Glutamatergic neuron (in vitro differentiated cells): ENCODE measurements around the gene CAMKK2. TPM values are rescaled to one million over a fixed set of nuclear protein-coding genes. Genes with fewer than 3 reads are reported as not detected.

Source experiments
- DNase-seq: peaks from one replicate; pipeline ENCODE4 v3.0.0; 2022
- H3K27ac Mint-ChIP-seq: one replicate; pipeline ENCODE4 v1.8.0; 2020; ENCODE audit warnings: mild to moderate bottlenecking, mixed read lengths, inconsistent platforms; ENCODE audit not compliant: unreplicated experiment
- H3K27me3 Mint-ChIP-seq: one replicate; pipeline ENCODE4 v1.8.0; 2020; ENCODE audit warnings: mild to moderate bottlenecking, moderate library complexity, mixed read lengths, inconsistent platforms; ENCODE audit not compliant: unreplicated experiment
- H3K36me3 Mint-ChIP-seq: one replicate; pipeline ENCODE4 v1.8.0; 2020; ENCODE audit warnings: mild to moderate bottlenecking, mixed read lengths, inconsistent platforms; ENCODE audit not compliant: unreplicated experiment
- H3K4me1 Mint-ChIP-seq: one replicate; pipeline ENCODE4 v1.8.0; 2020; ENCODE audit warnings: mild to moderate bottlenecking, low read depth, mixed read lengths, inconsistent platforms; ENCODE audit not compliant: unreplicated experiment
- H3K4me3 Mint-ChIP-seq: one replicate; pipeline ENCODE4 v1.8.0; 2020; ENCODE audit warnings: mild to moderate bottlenecking, mixed read lengths, inconsistent platforms; ENCODE audit not compliant: unreplicated experiment
- H3K9me3 Mint-ChIP-seq: one replicate; pipeline ENCODE4 v1.8.0; 2020; ENCODE audit warnings: mild to moderate bottlenecking, moderate library complexity, mixed read lengths, inconsistent platforms; ENCODE audit not compliant: unreplicated experiment
- CTCF ChIP-seq: fragments of 200-600 bp; sonication (generic); IDR thresholded peaks from one replicate; pipeline ENCODE4 v1.5.0; 2021; ENCODE audit not compliant: partially characterized antibody, unreplicated experiment
- total RNA-seq: library from RNA; stranded (reverse); fragmentation: NEBNext Ultra II Directional; extraction: Animal tissue kit (Norgen Biotek cat#: 25700); gene quantifications from one replicate; pipeline ENCODE4 v1.2.1, GENCODE V29; 2021; ENCODE audit not compliant: unreplicated experiment

Gene CAMKK2
- total RNA-seq, 1 donor from 2014 or later = 50.2 TPM

DNA sequence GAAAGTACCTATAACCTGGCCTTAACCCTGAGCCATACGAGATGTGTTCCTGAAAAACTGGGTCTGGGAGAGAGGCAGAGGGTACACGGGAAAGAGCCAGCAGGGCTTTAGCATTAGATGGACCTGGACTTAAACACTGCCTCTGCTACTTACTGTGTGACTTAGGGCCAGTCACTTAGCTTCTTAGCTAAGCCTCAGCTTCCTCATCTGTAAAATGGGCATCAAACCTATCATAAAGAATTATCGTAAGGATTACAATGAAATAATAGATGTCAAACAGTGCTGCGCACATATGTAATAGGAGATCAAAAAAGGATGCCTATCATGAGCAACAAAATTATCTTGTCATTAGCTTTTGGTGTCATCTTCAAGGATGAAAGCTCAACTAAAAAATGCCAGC, 32.1 kb upstream of the CAMKK2 start:
- H3K4me3 Mint-ChIP-seq = no peak overlapping the region
- no peaks in the 10 kb centered on the region for H3K4me1 Mint-ChIP-seq
- no peak overlapping the region for H3K27ac Mint-ChIP-seq
- H3K36me3 Mint-ChIP-seq = no peaks in the 10 kb centered on the region
- H3K9me3 Mint-ChIP-seq = no peaks in the 10 kb centered on the region
- no peak for DNase-seq
- H3K27me3 Mint-ChIP-seq = no peaks in the 10 kb centered on the region
- TF ChIP-seq CTCF = no peak

DNA sequence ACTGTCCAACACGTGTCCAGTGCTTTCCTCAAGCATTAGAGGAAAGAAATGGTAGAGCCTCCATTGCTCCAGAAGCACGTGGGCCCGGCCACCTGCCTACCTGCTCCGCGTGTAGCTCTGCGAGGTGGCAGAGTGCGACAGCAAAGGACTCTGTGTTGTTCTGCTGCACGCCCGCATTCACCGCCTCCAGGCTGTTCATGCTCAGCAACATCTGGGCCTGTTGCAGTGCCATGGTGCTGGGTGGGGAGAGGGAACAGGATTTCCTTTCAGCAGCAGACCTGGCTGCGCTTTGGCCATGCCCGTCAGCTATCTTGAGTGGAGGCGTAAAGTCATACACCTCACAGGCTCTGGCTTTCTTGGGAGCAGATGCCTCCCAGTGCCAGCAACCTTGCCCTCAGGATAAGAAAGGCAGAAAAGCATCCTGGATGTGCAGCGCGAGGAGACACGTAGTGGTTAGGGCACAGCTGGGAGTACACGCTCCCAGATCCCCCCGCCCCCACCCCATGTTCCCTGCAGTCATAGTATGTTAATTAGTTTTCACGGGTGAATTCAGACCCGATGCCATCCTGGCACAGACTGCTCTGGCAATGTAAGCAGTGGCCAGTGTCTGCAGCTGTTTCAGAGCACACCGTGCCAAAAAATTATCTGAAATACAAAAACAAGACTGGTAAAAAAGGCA, 30.6 kb upstream of the CAMKK2 start:
- Mint-ChIP-seq H3K27ac (no peak overlapping the region), H3K36me3 (no peaks in the 10 kb centered on the region), H3K4me3 (no peak overlapping the region), H3K27me3 (no peaks in the 10 kb centered on the region), H3K4me1 (no peaks in the 10 kb centered on the region), H3K9me3 (no peaks in the 10 kb centered on the region)
- no peak for TF ChIP-seq CTCF
- no peak for DNase-seq

- no peak for TF ChIP-seq CTCF
- Mint-ChIP-seq H3K9me3 (no peaks in the 10 kb centered on the region), H3K27ac (no peak overlapping the region), H3K27me3 (no peaks in the 10 kb centered on the region), H3K4me3 (no peak overlapping the region), H3K36me3 (no peaks in the 10 kb centered on the region), H3K4me1 (no peaks in the 10 kb centered on the region)
- DNase-seq = no peak
Observed at GRCh38 chr12:121325922-121326396, 29.4 kb upstream of the CAMKK2 start.

GRCh38 chr12:121323908-121324307, 27.4 kb upstream of the CAMKK2 start:
- H3K36me3 Mint-ChIP-seq = no peaks in the 10 kb centered on the region
- H3K27ac Mint-ChIP-seq = no peak overlapping the region
- H3K4me1 Mint-ChIP-seq = no peaks in the 10 kb centered on the region
- no peak for TF ChIP-seq CTCF
- H3K9me3 Mint-ChIP-seq = no peaks in the 10 kb centered on the region
- no peaks in the 10 kb centered on the region for H3K27me3 Mint-ChIP-seq
- DNase-seq = no peak
- no peak overlapping the region for H3K4me3 Mint-ChIP-seq

- Mint-ChIP-seq H3K4me3 (no peak overlapping the region), H3K36me3 (no peaks in the 10 kb centered on the region), H3K27me3 (no peaks in the 10 kb centered on the region), H3K27ac (no peak overlapping the region), H3K9me3 (no peaks in the 10 kb centered on the region), H3K4me1 (no peaks in the 10 kb centered on the region)
- no peak for DNase-seq
- no peak for TF ChIP-seq CTCF
Observed at GRCh38 chr12:121318121-121318520, 21.6 kb upstream of the CAMKK2 start.
